Thymus (tissue), 2 donors: ENCODE measurements around the gene NTSR2. TPM values are rescaled to one million over a fixed set of nuclear protein-coding genes. Genes with fewer than 3 reads are reported as not detected.

ENCODE experiments used
- polyA plus RNA-seq: library from polyadenylated mRNA; stranded (reverse); fragments of 200-250 nt; gene quantifications from one replicate; pipeline ENCODE4 v1.2.3, GENCODE V29; 2013
- total RNA-seq: library from RNA; stranded (reverse); fragments of 120-200 nt; gene quantifications from one replicate; pipeline ENCODE4 v1.2.4, GENCODE V29; 2013
- donor health status: healthy.

The NTSR2 gene
- total and polyA plus RNA-seq, 2 donors = 0.07 TPM; not detected in 1

Other genes with a start within 250 kb of the NTSR2 start
- 8.3 TPM for gene E2F6, start 204.0 kb downstream of the NTSR2 start, total RNA-seq
- gene E2F6, start 204.0 kb downstream of the NTSR2 start, polyA plus RNA-seq = 11.0 TPM
- 0.24 TPM for gene GREB1, start 136.2 kb downstream of the NTSR2 start, total RNA-seq
- gene GREB1, start 136.2 kb downstream of the NTSR2 start, polyA plus RNA-seq = 0.43 TPM
- 15.6 TPM for gene LPIN1, start 76.4 kb upstream of the NTSR2 start, total RNA-seq
- 46.6 TPM for gene LPIN1, start 76.4 kb upstream of the NTSR2 start, polyA plus RNA-seq